ENCODE results near the gene DIS3L.
A peak's percentile ranks its signal among the peaks of the same experiment; 100 is the strongest.

DIS3L gene

DNA sequence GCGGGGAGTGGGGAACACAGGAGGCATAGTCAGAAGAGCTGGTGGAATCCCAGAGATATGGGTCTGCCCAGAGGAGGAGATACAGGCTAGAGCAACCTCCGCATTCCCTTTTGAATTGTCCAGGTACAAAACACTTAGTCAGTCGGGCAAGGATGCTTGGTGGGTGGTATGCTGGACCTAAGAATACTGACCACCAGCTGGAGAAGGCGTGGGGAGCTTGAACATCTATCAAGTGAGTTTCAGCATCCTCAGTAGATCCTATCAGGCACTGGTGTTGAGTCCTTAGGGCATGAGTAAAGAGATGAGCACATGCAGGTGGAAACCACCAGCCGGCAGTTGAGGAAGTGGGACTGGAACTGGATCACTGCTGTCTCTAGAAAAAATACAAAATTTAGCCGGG lies 14.7 kb upstream of the DIS3L start:
- no peaks in the 10 kb centered on the region for H3K36me3 ChIP-seq (ENCODE audit: control insufficient read depth, insufficient read depth, low read length)
- no peaks in the 10 kb centered on the region for H3K27me3 ChIP-seq (ENCODE audit: control insufficient read depth, insufficient read depth, low read length)
- no peak overlapping the region for H3K4me3 ChIP-seq (ENCODE audit: low read depth, low read length)
- no peak overlapping the region for H3K27ac ChIP-seq (ENCODE audit: low read depth, low read length)
- H3K4me1 ChIP-seq (ENCODE audit: control insufficient read depth, insufficient read depth, low read length), result no peaks in the 10 kb centered on the region
- no peak overlapping the region for H3K9ac ChIP-seq (ENCODE audit: low read length)
- peaks cover 8% of the 10 kb centered on the region; the same call in 1 of the 2 replicates for H3K9me3 ChIP-seq (ENCODE audit: control insufficient read depth, insufficient read depth, low read depth, low read length)

DNA sequence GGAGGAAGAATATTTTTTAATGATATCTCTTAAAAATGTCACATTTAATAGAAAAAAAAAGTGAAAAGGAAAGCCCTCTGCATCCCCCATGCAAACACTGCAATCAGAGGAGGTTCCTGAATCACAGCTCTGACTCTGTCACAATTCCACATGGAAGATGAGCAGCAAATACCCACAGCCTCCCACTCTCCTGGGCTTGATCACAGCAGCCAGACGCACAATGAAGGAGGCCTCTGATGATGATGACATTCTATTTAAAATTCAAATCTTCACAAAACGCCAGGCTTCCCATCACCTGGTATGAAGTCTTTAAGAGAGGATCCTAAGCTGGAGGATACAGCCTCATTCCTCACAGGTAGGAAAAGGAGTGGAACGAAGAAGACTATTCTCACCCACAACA lies 9.1 kb upstream of the DIS3L start:
- no peaks in the 10 kb centered on the region for H3K4me1 ChIP-seq (ENCODE audit: control insufficient read depth, insufficient read depth, low read length)
- no peaks in the 10 kb centered on the region for H3K9me3 ChIP-seq (ENCODE audit: control insufficient read depth, insufficient read depth, low read depth, low read length)
- H3K36me3 ChIP-seq (ENCODE audit: control insufficient read depth, insufficient read depth, low read length), result no peaks in the 10 kb centered on the region
- no peak overlapping the region for H3K9ac ChIP-seq (ENCODE audit: low read length)
- no peak overlapping the region for H3K4me3 ChIP-seq (ENCODE audit: low read depth, low read length)
- no peaks in the 10 kb centered on the region for H3K27me3 ChIP-seq (ENCODE audit: control insufficient read depth, insufficient read depth, low read length)
- no peak overlapping the region for H3K27ac ChIP-seq (ENCODE audit: low read depth, low read length)

DNA sequence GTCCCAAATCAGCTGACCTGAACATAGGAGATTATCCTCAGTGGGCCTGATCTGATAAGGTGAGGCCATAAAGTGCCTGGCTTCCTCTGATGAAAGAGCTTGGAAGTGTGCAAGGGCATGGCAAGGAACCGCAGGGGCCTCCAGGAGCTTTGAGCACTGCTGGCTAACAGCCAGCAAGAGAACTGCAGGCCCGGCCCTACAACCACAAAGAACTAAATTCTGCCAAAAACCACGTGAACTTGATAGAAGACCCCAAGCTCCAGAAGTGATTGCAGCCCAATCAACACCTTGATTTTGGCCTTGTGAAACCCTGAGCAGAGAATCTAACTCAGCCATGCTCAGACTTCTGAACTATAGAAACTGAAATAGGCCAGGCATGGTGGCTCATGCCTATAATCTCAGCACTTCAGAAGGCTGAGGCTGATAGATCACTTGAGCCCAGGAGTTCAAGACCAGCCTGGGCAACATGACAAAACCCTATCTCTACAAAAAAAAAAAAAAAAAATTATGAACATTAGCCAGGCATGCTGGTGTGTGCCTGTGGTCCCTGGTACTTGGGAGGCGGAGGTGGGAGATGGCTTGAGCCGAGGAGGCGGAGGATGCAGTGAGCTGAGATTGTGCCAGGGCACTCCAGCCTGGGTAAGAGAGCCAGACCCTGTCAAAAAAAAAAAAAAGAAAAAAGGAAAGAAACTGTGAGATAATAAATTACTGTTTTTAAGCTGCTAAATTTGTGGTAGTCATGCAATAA lies 7.7 kb upstream of the DIS3L start:
- no peak overlapping the region for H3K27ac ChIP-seq (ENCODE audit: low read depth, low read length)
- no peaks in the 10 kb centered on the region for H3K4me1 ChIP-seq (ENCODE audit: control insufficient read depth, insufficient read depth, low read length)
- H3K9ac ChIP-seq (ENCODE audit: low read length), result no peak overlapping the region

DNA sequence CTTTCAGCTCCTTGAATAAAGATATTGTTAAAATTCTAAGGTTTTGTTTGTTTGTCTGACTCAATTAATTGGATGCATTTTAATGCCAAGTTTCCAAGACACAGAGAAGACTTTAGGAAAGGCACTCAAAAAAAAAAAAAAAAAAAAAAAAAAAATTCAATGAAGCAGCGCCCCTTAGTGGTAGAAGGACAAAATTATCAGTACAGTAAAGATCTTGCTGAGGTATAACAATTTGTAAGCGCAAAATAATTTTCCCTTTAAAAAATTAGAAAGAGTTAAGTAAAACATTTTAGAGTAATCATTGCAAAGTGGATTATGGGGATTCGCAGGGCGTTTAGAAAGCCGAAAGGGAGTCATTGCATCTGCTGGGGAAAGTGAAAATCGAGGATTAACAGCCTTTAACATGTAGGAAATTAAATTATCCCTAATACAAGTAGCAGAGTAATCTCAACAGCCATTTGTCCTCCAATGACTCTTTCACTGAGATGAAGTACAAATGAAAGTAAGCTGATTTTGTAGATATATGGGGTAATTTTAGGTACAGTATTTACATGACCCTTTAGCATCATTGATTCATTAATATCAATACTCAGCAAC lies 5.8 kb upstream of the DIS3L start:
- no peaks in the 10 kb centered on the region for H3K9me3 ChIP-seq (ENCODE audit: control insufficient read depth, insufficient read depth, low read depth, low read length)
- no peaks in the 10 kb centered on the region for H3K36me3 ChIP-seq (ENCODE audit: control insufficient read depth, insufficient read depth, low read length)
- no peak overlapping the region for H3K4me3 ChIP-seq (ENCODE audit: low read depth, low read length)
- no peak overlapping the region for H3K9ac ChIP-seq (ENCODE audit: low read length)
- no peaks in the 10 kb centered on the region for H3K27me3 ChIP-seq (ENCODE audit: control insufficient read depth, insufficient read depth, low read length)
- no peaks in the 10 kb centered on the region; the same call in 1 of the 2 replicates for H3K4me1 ChIP-seq (ENCODE audit: control insufficient read depth, insufficient read depth, low read length)
- no peak overlapping the region for H3K27ac ChIP-seq (ENCODE audit: low read depth, low read length)

More for the DNA sequence above, 7.7 kb upstream of the DIS3L start:
- H3K4me3 ChIP-seq (ENCODE audit: low read depth, low read length), result no peak overlapping the region
- no peaks in the 10 kb centered on the region for H3K36me3 ChIP-seq (ENCODE audit: control insufficient read depth, insufficient read depth, low read length)
- H3K9me3 ChIP-seq (ENCODE audit: control insufficient read depth, insufficient read depth, low read depth, low read length), result no peaks in the 10 kb centered on the region
- no peaks in the 10 kb centered on the region for H3K27me3 ChIP-seq (ENCODE audit: control insufficient read depth, insufficient read depth, low read length)

GRCh38 chr15:66288093-66288492 lies 5.3 kb upstream of the DIS3L start:
- Histone ChIP-seq H3K4me3 (ENCODE audit: low read depth, low read length) (no peak overlapping the region), H3K9me3 (ENCODE audit: control insufficient read depth, insufficient read depth, low read depth, low read length) (no peaks in the 10 kb centered on the region), H3K27me3 (ENCODE audit: control insufficient read depth, insufficient read depth, low read length) (no peaks in the 10 kb centered on the region), H3K27ac (ENCODE audit: low read depth, low read length) (no peak overlapping the region), H3K4me1 (ENCODE audit: control insufficient read depth, insufficient read depth, low read length) (no peaks in the 10 kb centered on the region; the same call in 1 of the 2 replicates), H3K36me3 (ENCODE audit: control insufficient read depth, insufficient read depth, low read length) (no peaks in the 10 kb centered on the region), H3K9ac (ENCODE audit: low read length) (no peak overlapping the region)

- Histone ChIP-seq H3K9ac (ENCODE audit: low read length) (no peak overlapping the region), H3K9me3 (ENCODE audit: control insufficient read depth, insufficient read depth, low read depth, low read length) (no peaks in the 10 kb centered on the region), H3K27me3 (ENCODE audit: control insufficient read depth, insufficient read depth, low read length) (no peaks in the 10 kb centered on the region), H3K4me3 (ENCODE audit: low read depth, low read length) (no peak overlapping the region), H3K4me1 (ENCODE audit: control insufficient read depth, insufficient read depth, low read length) (no peaks in the 10 kb centered on the region; the same call in 1 of the 2 replicates), H3K36me3 (ENCODE audit: control insufficient read depth, insufficient read depth, low read length) (no peaks in the 10 kb centered on the region), H3K27ac (ENCODE audit: low read depth, low read length) (no peak overlapping the region)
These were observed 4.7 kb upstream of the DIS3L start for GRCh38 chr15:66288551-66289185.

DNA sequence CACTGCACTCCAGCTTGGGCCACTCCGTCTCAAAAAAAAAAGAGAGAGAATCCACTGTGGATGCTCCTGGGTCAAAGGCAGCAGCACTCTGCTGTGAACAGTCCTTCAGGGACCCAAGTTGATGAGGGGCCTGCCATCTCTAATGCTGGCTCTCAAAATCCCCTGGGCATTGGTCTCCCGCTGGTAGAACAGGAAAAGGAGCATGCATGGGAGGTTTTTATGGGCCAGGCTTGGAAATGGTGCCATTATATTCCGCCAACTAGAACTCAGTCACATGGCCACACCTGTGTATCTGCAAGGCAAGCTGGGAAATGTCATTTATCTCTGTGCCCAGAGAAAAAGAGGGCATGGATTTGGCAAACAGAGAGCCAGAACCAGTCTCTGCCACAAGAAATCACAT lies 3.4 kb upstream of the DIS3L start:
- peaks cover 9% of the 10 kb centered on the region for H3K4me1 ChIP-seq (ENCODE audit: control insufficient read depth, insufficient read depth, low read length)
- H3K36me3 ChIP-seq (ENCODE audit: control insufficient read depth, insufficient read depth, low read length), result no peaks in the 10 kb centered on the region
- H3K27me3 ChIP-seq (ENCODE audit: control insufficient read depth, insufficient read depth, low read length), result no peaks in the 10 kb centered on the region
- H3K27ac ChIP-seq (ENCODE audit: low read depth, low read length), result no peak overlapping the region
- no peaks in the 10 kb centered on the region for H3K9me3 ChIP-seq (ENCODE audit: control insufficient read depth, insufficient read depth, low read depth, low read length)
- H3K9ac ChIP-seq (ENCODE audit: low read length), result no peak overlapping the region
- no peak overlapping the region for H3K4me3 ChIP-seq (ENCODE audit: low read depth, low read length)

DNA sequence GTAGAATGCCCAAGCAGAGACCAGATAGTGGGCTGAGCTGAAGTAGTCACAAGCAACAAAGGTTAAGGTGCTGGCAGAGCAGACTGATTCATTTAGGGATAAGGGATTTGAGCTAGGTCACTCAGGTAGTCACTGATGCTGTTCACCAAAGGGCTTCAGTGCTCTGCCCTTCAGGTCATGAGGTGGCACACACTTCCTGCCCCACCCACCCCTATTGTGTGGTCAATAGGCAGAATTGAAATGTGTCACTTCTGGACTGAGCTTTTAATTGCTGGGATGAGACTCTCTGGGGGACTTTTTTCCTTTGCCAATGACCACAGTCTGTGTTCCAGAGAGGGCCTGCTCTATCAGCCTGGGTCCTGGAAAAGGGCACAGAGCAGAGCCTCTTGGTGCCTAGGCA lies 2.9 kb upstream of the DIS3L start:
- Histone ChIP-seq H3K4me3 (ENCODE audit: low read depth, low read length) (no peak overlapping the region), H3K27ac (ENCODE audit: low read depth, low read length) (no peak overlapping the region), H3K9ac (ENCODE audit: low read length) (no peak overlapping the region), H3K27me3 (ENCODE audit: control insufficient read depth, insufficient read depth, low read length) (no peaks in the 10 kb centered on the region), H3K36me3 (ENCODE audit: control insufficient read depth, insufficient read depth, low read length) (no peaks in the 10 kb centered on the region), H3K9me3 (ENCODE audit: control insufficient read depth, insufficient read depth, low read depth, low read length) (no peaks in the 10 kb centered on the region), H3K4me1 (ENCODE audit: control insufficient read depth, insufficient read depth, low read length) (peaks cover 11% of the 10 kb centered on the region)

- Histone ChIP-seq H3K4me1 (ENCODE audit: control insufficient read depth, insufficient read depth, low read length) (peaks cover 11% of the 10 kb centered on the region), H3K27ac (ENCODE audit: low read depth, low read length) (no peak overlapping the region), H3K9ac (ENCODE audit: low read length) (no peak overlapping the region), H3K36me3 (ENCODE audit: control insufficient read depth, insufficient read depth, low read length) (0 out of 2 replicates have a peak, but pooled peaks cover 2% of the 10 kb centered on the region), H3K27me3 (ENCODE audit: control insufficient read depth, insufficient read depth, low read length) (no peaks in the 10 kb centered on the region), H3K9me3 (ENCODE audit: control insufficient read depth, insufficient read depth, low read depth, low read length) (no peaks in the 10 kb centered on the region), H3K4me3 (ENCODE audit: low read depth, low read length) (no peak overlapping the region)
These were observed 1.4 kb upstream of the DIS3L start for GRCh38 chr15:66291816-66292570.

DNA sequence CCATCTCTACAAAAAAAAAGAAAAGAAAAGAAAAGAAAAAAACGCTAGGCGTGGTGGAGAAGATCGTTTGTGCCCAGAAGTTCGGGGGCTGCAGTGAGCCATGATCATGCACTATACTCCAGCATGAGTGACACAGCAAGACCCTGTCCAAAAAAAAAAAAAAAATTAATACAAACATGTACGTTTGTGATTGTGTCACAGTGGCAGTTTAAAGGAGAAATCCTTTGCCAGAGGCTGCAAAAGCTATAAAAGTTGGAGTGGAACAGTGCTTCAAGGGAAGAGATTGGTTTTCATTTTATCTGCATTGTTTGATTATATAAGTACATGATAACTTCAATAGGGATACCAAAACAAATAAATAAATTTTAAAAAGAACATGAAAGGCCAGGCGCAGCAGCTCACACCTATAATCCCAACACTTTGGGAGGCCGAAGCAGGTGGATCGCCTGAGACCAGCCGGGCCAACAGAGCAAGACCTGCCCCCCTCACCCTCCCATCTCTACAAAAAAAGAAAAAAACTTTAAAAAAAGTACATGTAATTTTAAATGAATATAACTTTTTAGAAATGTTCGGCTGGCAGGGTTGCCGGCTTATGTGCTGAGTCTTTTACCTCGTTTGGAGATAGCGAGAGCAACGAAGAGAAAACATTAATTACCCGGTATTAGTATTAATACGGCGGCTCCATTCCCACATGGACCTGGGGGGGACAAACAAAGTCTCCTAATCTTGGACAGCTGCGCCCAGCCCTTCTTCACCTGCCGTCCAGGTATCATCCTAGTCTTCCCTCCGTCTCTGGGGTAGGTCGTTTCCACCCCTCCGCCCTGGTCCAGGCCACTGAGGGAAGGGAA lies 573 bp upstream of the DIS3L start:
- Histone ChIP-seq H3K4me3 (ENCODE audit: low read depth, low read length) (peak overlapping the region; percentile 72), H3K4me1 (ENCODE audit: control insufficient read depth, insufficient read depth, low read length) (peaks cover 11% of the 10 kb centered on the region), H3K36me3 (ENCODE audit: control insufficient read depth, insufficient read depth, low read length) (peaks cover 5% of the 10 kb centered on the region; the same call in 1 of the 2 replicates), H3K9me3 (ENCODE audit: control insufficient read depth, insufficient read depth, low read depth, low read length) (no peaks in the 10 kb centered on the region), H3K27me3 (ENCODE audit: control insufficient read depth, insufficient read depth, low read length) (no peaks in the 10 kb centered on the region), H3K27ac (ENCODE audit: low read depth, low read length) (peak overlapping the region; percentile 34; the same call in 1 of the 2 replicates), H3K9ac (ENCODE audit: low read length) (peak overlapping the region; percentile 85)
